MCF 10A (cell line): ENCODE measurements around the gene VPS39. TPM values are rescaled to one million over a fixed set of nuclear protein-coding genes. Genes with fewer than 3 reads are reported as not detected.

Experiments used
- BruUV-seq: library from RNA; stranded (reverse); fragments of 400-500 nt; replicated peaks from 2 replicates; lab custom pipeline; 2021; lab: Mats Ljungman, UMichigan
- CTCF ChIA-PET: fragments of 300-600 bp; sonication (Branson Sonifier 250); formaldehyde crosslinking; extraction: SDS; loops from one replicate; lab custom pipeline; 2021; ENCODE audit warnings: antibody characterized with exemption, inconsistent platforms; lab: Yijun Ruan, JAX
- POLR2A ChIA-PET: fragments of 300-600, 350-650 bp; sonication (Branson Sonifier 250); formaldehyde crosslinking; extraction: SDS; loops from one replicate; lab custom pipeline; 2020; ENCODE audit warnings: antibody characterized with exemption, inconsistent platforms; lab: Yijun Ruan, JAX
- DNase-seq: peaks from one replicate; pipeline ENCODE4 v3.0.0-alpha.2; 2018; ENCODE audit not compliant: unreplicated experiment
- H3K27ac Mint-ChIP-seq: one replicate; pipeline ENCODE4 v1.8.0; 2022; ENCODE audit warnings: mild to moderate bottlenecking, low read depth, mixed read lengths; ENCODE audit not compliant: unreplicated experiment
- H3K27me3 Mint-ChIP-seq: one replicate; pipeline ENCODE4 v1.8.0; 2022; ENCODE audit warnings: mixed read lengths; ENCODE audit not compliant: insufficient read depth, unreplicated experiment
- H3K36me3 Mint-ChIP-seq: one replicate; pipeline ENCODE4 v1.8.0; 2022; ENCODE audit warnings: mild to moderate bottlenecking, moderate library complexity, mixed read lengths; ENCODE audit not compliant: insufficient read depth, unreplicated experiment
- H3K4me1 Mint-ChIP-seq: one replicate; pipeline ENCODE4 v1.8.0; 2022; ENCODE audit warnings: mixed read lengths; ENCODE audit not compliant: insufficient read depth, unreplicated experiment
- H3K4me3 Mint-ChIP-seq: one replicate; pipeline ENCODE4 v1.8.0; 2022; ENCODE audit warnings: mild to moderate bottlenecking, moderate library complexity, mixed read lengths; ENCODE audit not compliant: unreplicated experiment
- H3K9me3 Mint-ChIP-seq: one replicate; pipeline ENCODE4 v1.8.0; 2022; ENCODE audit warnings: mixed read lengths; ENCODE audit not compliant: unreplicated experiment
- intact Hi-C: fragments of 100-400 bp; cut with micrococcal nuclease; formaldehyde crosslinking; loops from 2 replicates; pipeline ENCODE4 v1.14.1; 2022
- total RNA-seq: library from RNA; stranded (reverse); gene quantifications from 2 replicates; pipeline ENCODE4 v1.2.3, GENCODE V29; 2022
- TF ChIP-seq, protein P1 (sequence below): fragments of 200-600 bp; IDR thresholded peaks from one replicate; pipeline ENCODE4 v1.8.0; 2022; ENCODE audit warnings: antibody characterized with exemption, mild to moderate bottlenecking; ENCODE audit not compliant: unreplicated experiment

The VPS39 gene
- total RNA-seq, 1 experiment from 2014 or later, result 47.1 TPM

DNA sequence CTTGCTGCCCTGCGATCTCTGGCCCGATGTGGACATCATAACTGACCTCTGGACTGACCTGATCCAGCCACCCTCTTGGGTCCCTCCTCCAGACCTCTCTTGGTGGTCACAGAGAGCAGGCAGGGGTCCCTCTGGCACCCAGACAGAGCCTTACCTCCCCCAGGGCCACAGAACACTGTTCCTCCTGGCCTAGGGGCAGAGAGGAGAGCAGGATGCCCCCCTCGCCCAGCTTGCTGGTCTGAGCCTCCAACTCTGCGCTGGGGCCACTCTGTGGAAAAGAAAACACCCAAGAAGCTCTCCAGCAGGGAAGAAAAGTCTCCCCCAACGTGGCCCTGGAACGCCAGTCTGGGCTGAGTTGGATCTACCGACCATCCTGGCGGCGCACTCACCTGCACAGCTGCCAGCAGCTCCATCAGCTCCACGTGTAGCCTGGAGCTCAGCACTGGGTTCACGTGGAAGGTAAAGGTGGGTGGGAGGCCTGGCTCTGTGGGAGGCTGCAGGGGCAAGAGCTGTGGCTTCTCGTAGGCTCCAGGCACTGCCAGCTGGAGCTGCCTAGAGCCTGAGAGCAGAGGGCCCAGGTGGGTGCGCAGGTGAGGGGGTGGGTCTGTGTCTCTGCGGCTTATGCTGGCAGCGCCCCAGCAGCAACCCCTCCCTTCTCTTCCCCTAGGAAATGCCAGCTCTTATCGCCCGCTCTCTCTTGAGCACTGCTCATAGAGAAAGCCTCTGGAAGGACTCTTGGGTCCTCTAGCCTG, 57.7 kb downstream of the VPS39 start:
- Mint-ChIP-seq H3K4me1 (peaks cover 22% of the 10 kb centered on the region), H3K9me3 (no peaks in the 10 kb centered on the region), H3K4me3 (no peak overlapping the region), H3K36me3 (no peaks in the 10 kb centered on the region), H3K27me3 (no peaks in the 10 kb centered on the region), H3K27ac (peak overlapping the region; percentile 37)
- no peak for DNase-seq
- TF ChIP-seq, protein P1, sequence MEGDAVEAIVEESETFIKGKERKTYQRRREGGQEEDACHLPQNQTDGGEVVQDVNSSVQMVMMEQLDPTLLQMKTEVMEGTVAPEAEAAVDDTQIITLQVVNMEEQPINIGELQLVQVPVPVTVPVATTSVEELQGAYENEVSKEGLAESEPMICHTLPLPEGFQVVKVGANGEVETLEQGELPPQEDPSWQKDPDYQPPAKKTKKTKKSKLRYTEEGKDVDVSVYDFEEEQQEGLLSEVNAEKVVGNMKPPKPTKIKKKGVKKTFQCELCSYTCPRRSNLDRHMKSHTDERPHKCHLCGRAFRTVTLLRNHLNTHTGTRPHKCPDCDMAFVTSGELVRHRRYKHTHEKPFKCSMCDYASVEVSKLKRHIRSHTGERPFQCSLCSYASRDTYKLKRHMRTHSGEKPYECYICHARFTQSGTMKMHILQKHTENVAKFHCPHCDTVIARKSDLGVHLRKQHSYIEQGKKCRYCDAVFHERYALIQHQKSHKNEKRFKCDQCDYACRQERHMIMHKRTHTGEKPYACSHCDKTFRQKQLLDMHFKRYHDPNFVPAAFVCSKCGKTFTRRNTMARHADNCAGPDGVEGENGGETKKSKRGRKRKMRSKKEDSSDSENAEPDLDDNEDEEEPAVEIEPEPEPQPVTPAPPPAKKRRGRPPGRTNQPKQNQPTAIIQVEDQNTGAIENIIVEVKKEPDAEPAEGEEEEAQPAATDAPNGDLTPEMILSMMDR, result no peak
- ChIA-PET POLR2A (interaction anchor here (0.7 kb wide), 1 partner anchor 122 kb away, joined by 3 read pairs; no protein-coding TSS in a partner anchor), CTCF (interaction anchor here (1.8 kb wide), 1 partner anchor 66 kb away, joined by 6 read pairs; no protein-coding TSS in a partner anchor)
- intact Hi-C loops, result no loop called here
- no TSS peak for BruUV-seq

DNA sequence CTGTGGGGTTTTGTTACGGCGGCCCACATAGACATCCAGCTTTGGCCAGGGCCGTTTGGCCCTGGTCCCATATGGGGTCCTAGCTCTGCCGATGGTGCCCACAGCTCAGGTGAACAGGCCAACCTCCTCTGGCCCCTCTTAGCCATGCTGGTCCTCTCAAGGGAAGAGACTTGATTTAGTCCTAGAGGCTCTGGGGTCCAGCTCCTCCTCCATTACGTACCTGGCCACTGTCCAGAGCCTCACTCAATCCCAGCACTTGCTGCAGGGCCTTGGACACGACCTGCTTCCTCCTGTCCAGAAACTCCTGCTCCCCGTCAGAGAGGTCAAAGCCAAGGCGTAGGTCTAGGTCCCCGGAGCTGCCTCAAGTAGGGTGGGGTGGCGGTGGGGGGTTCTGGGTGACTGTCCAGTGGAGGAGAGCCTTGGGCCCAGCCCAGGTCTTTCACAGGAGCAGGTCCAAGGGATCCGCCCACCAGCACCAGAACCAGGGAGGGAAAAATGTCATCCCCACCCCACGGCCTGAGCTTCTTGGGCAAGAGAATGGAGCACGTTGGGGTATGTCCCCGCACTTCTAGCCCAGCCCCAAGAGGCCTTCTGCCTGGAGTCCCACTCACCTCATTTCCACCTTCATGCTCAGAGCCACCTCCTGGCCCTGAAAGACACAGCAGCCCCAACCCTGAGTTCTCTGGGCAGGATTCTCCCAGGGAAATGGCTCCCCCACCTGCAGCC, 58.4 kb downstream of the VPS39 start:
- no peaks in the 10 kb centered on the region for H3K9me3 Mint-ChIP-seq
- ChIA-PET POLR2A (interaction anchor here (0.7 kb wide), 1 partner anchor 121 kb away, joined by 3 read pairs; no protein-coding TSS in a partner anchor), CTCF (interaction anchor here (0.6 to 1.8 kb wide), 3 partner anchors 26 to 122 kb away, joined by 3 to 6 read pairs (median 3); no protein-coding TSS in a partner anchor)
- no peak overlapping the region for H3K27ac Mint-ChIP-seq
- H3K36me3 Mint-ChIP-seq, result no peaks in the 10 kb centered on the region
- TF ChIP-seq, protein P1, result no peak
- H3K27me3 Mint-ChIP-seq, result peaks cover 6% of the 10 kb centered on the region
- no TSS peak for BruUV-seq
- DNase-seq, result no peak
- H3K4me3 Mint-ChIP-seq, result no peak overlapping the region
- peaks cover 15% of the 10 kb centered on the region for H3K4me1 Mint-ChIP-seq
- intact Hi-C loops, result no loop called here

DNA sequence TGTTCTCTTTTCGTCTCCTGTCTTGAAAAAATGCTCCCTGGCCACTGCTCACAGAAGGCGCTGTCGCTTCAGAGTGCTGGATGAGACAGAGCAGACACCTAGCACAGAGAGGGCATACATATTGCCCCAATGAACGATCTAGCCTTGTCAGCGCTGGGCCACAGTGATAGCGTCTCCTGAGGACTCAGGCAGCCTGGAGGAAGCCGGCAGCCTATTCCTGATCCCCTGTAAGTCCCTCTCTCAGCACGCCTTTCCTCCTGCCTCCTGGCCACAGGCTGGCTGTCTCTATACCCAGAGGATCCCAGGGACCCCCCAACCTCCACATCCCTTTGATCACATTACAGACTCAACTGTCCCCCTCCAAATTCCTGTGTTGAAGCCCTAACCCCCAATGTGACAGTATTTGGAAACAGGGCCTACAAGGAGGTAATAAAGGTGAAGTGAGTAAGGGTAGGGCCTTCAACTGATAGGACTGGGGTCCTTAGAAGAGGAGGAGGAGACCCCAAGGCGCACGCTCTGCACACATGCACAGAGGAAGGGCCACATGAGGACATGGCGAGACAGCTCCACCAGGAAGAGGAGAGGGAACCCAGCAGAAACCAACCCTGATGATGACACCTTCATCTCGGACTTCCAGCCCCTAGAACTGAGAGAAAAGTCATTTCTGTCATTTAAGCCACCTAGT, 59.2 kb downstream of the VPS39 start:
- ChIA-PET CTCF (interaction anchor here (0.6 to 2.1 kb wide), 6 partner anchors 11 to 306 kb away, joined by 3 to 15 read pairs (median 3); no protein-coding TSS in a partner anchor), POLR2A (no interaction called here)
- H3K4me3 Mint-ChIP-seq, result no peak overlapping the region

More for the DNA sequence above, 59.2 kb downstream of the VPS39 start:
- no peak overlapping the region for H3K27ac Mint-ChIP-seq
- TF ChIP-seq, protein P1, result no peak
- BruUV-seq, result no TSS peak
- intact Hi-C loops, result no loop called here
- no peaks in the 10 kb centered on the region for H3K36me3 Mint-ChIP-seq
- H3K27me3 Mint-ChIP-seq, result peaks cover 12% of the 10 kb centered on the region
- DNase-seq, result no peak
- peaks cover 15% of the 10 kb centered on the region for H3K4me1 Mint-ChIP-seq
- H3K9me3 Mint-ChIP-seq, result no peaks in the 10 kb centered on the region
